GM12891 (cell line): ENCODE data around the gene SLC16A14.

Experiments
- POLR2A ChIP-seq: IDR thresholded peaks from 2 replicates; pipeline ENCODE4 v1.6.1; 2011; ENCODE audit warnings: low read depth, low read length, control low read depth
- TAF1 ChIP-seq: IDR thresholded peaks from 2 replicates; pipeline ENCODE4 v1.6.1; 2011; ENCODE audit warnings: low read depth, low read length, control low read depth

- no peak for TF ChIP-seq POLR2A
- no peak for TF ChIP-seq TAF1
Observed at GRCh38 chr2:230007931-230008707, 60.6 kb downstream of the SLC16A14 start.
